Measurements from ENCODE around the gene PMF1.
A peak's percentile ranks its signal among the peaks of the same experiment; 100 is the strongest.
"Not testable (repeated sequence)": the region's sequence is repeated elsewhere in the genome, so short reads cannot be mapped to it uniquely, and the experiment has no call there.

Gene PMF1

GRCh38 chr1:156216361-156217086 lies 3.7 kb downstream of the PMF1 start:
- Mint-ChIP-seq H3K4me3 (peak overlapping the region; percentile 30), H3K27ac (peak overlapping the region; percentile 100), H3K4me1 (ENCODE audit: low read depth) (peaks cover 68% of the 10 kb centered on the region), H3K36me3 (peaks cover 26% of the 10 kb centered on the region)
- not testable (repeated sequence) for H3K27me3 Mint-ChIP-seq; H3K9me3 Mint-ChIP-seq (ENCODE audit: low read depth)

DNA sequence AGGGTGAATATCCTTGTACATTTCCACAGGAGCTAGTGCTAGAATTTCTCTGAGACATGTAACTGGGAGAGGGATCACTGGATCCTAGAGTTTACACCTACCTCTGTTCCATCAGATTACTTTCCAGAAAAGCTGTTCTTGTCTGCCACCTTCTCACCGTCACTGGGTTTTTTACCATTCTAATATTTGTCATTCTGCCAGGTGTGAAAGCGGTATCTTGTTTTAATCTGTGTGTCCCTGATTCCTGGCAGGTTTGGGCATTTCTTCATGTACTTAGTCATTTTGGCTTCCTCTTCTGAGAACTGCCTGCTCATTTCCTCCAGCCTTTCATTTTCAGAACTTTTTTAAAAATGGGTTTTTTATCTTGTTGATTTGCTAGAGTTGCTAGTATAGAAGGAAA lies 5.1 kb downstream of the PMF1 start:
- Mint-ChIP-seq H3K9me3 (ENCODE audit: low read depth) (no peaks in the 10 kb centered on the region), H3K36me3 (peaks cover 29% of the 10 kb centered on the region), H3K27ac (peak overlapping the region; percentile 100), H3K4me1 (ENCODE audit: low read depth) (peaks cover 71% of the 10 kb centered on the region), H3K4me3 (peak overlapping the region; percentile 87), H3K27me3 (no peaks in the 10 kb centered on the region)

- no peaks in the 10 kb centered on the region for H3K9me3 Mint-ChIP-seq (ENCODE audit: low read depth)
- H3K27me3 Mint-ChIP-seq, result no peaks in the 10 kb centered on the region
- peaks cover 27% of the 10 kb centered on the region for H3K36me3 Mint-ChIP-seq
- H3K27ac Mint-ChIP-seq, result peak overlapping the region; percentile 100
- peaks cover 68% of the 10 kb centered on the region for H3K4me1 Mint-ChIP-seq (ENCODE audit: low read depth)
- H3K4me3 Mint-ChIP-seq, result peak overlapping the region; percentile 44
Observed at GRCh38 chr1:156220226-156220625, 7.4 kb downstream of the PMF1 start.

- Mint-ChIP-seq H3K36me3 (peaks cover 35% of the 10 kb centered on the region), H3K4me1 (ENCODE audit: low read depth) (peaks cover 72% of the 10 kb centered on the region), H3K9me3 (ENCODE audit: low read depth) (no peaks in the 10 kb centered on the region), H3K27ac (peak overlapping the region; percentile 100), H3K4me3 (peak overlapping the region; percentile 80), H3K27me3 (no peaks in the 10 kb centered on the region)
Observed at GRCh38 chr1:156221986-156222692, 9.3 kb downstream of the PMF1 start.

- peaks cover 30% of the 10 kb centered on the region for H3K36me3 Mint-ChIP-seq
- peak overlapping the region; percentile 92 for H3K27ac Mint-ChIP-seq
- H3K4me1 Mint-ChIP-seq (ENCODE audit: low read depth), result peaks cover 49% of the 10 kb centered on the region
- peak overlapping the region; percentile 5 for H3K4me3 Mint-ChIP-seq
- no peaks in the 10 kb centered on the region for H3K9me3 Mint-ChIP-seq (ENCODE audit: low read depth)
- no peaks in the 10 kb centered on the region for H3K27me3 Mint-ChIP-seq
Observed at GRCh38 chr1:156225677-156226014, 12.8 kb downstream of the PMF1 start.

- Mint-ChIP-seq H3K36me3 (peaks cover 27% of the 10 kb centered on the region), H3K27me3 (no peaks in the 10 kb centered on the region), H3K4me3 (peak overlapping the region; percentile 35), H3K27ac (peak overlapping the region; percentile 96), H3K4me1 (ENCODE audit: low read depth) (peaks cover 46% of the 10 kb centered on the region), H3K9me3 (ENCODE audit: low read depth) (no peaks in the 10 kb centered on the region)
Observed at GRCh38 chr1:156226116-156226538, 13.3 kb downstream of the PMF1 start.

DNA sequence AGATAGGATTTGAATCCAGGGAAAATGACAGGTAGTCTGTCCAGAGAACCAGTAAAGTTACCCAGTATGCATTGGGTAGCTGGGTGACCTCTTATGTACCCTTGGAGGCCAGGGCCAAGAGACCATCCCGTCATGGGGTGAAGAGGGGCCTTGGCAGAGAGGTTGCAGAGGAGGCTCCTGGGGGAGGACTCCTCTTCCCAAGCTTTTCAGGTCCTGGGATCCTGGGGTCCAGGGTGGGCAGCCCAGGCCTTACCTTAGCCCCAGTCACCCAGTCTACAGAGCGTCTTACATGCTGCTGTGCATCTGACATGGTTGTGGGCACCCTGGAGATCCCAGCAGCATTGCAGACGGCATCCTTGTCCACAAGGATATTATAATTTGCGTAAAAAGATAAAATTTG lies 14.0 kb downstream of the PMF1 start:
- H3K36me3 Mint-ChIP-seq, result peaks cover 21% of the 10 kb centered on the region

GRCh38 chr1:156228501-156228900 lies 15.7 kb downstream of the PMF1 start:
- Mint-ChIP-seq H3K9me3 (ENCODE audit: low read depth) (no peaks in the 10 kb centered on the region), H3K36me3 (peaks cover 13% of the 10 kb centered on the region), H3K4me3 (no peak overlapping the region), H3K27ac (peak overlapping the region; percentile 54), H3K27me3 (no peaks in the 10 kb centered on the region), H3K4me1 (ENCODE audit: low read depth) (peaks cover 22% of the 10 kb centered on the region)

More for the DNA sequence above, 14.0 kb downstream of the PMF1 start:
- Mint-ChIP-seq H3K27ac (peak overlapping the region; percentile 96), H3K27me3 (no peaks in the 10 kb centered on the region), H3K4me1 (ENCODE audit: low read depth) (peaks cover 39% of the 10 kb centered on the region), H3K9me3 (ENCODE audit: low read depth) (no peaks in the 10 kb centered on the region), H3K4me3 (peak overlapping the region; percentile 35)

DNA sequence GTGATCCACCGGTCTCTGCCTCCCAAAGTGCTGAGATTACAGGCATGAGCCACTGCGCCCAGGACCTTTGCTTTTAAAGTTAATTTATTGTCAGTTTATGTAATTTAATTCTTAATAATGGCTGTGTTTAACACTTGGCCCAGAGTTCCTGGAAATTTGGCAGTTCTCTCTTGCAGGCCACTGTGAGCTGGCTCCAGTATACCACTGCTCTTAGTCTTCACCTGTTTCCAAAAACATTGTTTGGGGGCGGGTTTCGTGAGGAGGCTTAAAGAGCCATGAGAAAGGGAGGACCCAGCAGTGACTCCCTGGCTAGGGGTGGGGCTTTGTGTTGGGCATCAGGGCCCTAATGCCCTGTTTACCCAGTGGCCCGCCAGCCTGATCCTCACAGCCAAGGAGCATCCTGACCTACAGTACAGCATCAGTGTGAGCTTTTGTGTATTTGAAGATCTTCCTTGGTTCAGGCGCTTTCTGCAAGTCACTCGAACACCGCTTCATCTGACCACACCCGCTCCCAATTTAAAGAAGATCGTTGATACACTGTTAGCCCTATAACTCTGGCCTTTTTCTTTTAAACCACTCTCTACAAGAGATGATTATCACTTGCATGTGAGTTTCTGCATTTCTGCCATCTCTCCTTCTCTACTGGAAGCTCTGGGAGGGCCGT lies 17.1 kb downstream of the PMF1 start:
- Mint-ChIP-seq H3K27me3 (no peaks in the 10 kb centered on the region), H3K4me1 (ENCODE audit: low read depth) (peaks cover 15% of the 10 kb centered on the region), H3K9me3 (ENCODE audit: low read depth) (no peaks in the 10 kb centered on the region), H3K4me3 (no peak overlapping the region), H3K36me3 (peaks cover 13% of the 10 kb centered on the region), H3K27ac (peak overlapping the region; percentile 46)

DNA sequence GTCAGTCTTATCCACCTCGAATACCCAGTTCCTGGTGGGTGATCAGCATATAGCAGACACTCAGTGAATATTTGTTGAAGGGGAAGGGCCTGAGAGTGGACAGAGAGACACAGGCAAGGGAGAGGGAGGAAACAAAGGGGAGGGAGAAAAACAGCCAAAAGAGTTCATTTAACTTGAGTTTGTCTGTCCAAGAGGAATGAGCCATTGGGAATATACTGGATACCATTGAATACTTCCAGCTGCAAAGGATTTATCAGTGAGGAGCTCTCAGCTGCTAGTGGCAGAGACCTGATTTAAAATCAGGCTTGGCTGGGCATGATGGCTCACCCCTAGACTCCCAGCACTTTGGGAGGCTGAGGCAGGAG lies 17.6 kb downstream of the PMF1 start:
- Mint-ChIP-seq H3K9me3 (ENCODE audit: low read depth) (no peaks in the 10 kb centered on the region), H3K27ac (peak overlapping the region; percentile 46), H3K4me3 (no peak overlapping the region), H3K27me3 (no peaks in the 10 kb centered on the region), H3K4me1 (ENCODE audit: low read depth) (peaks cover 12% of the 10 kb centered on the region), H3K36me3 (peaks cover 11% of the 10 kb centered on the region)

DNA sequence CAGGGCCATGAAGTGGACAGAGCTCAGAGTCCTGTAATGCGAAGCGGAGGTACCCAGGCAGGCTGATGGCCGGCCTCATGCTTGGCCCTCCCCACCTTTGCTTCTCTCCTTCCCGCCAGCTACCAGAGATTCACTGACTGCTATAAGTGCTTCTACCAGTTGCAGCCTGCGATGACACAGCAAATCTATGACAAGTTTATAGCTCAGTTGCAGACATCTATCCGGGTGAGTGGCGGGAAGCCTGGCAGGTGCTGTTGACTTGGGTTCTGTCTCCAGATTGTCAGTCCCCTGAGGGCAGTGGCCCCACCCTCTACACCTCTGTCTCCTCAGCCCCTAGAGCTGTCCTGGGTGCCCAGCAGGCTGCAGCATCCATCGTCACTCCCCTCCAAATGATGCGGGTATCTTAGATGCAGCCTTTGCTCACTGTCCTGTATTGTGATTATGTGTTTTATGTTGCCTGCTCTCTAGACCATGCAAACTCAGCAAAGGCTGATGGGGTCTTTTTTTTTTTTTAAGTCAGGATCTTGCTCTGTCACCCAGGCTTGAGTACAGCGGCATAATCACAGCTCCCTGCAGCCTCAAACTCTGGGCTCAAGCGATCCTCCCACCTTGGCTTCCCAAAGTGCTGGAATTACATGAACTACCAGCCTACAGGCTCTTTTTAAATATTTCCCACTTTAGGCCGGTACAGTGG lies 19.5 kb downstream of the PMF1 start:
- Mint-ChIP-seq H3K27ac (no peak overlapping the region), H3K9me3 (ENCODE audit: low read depth) (no peaks in the 10 kb centered on the region), H3K4me1 (ENCODE audit: low read depth) (peaks cover 2% of the 10 kb centered on the region), H3K36me3 (peaks cover 11% of the 10 kb centered on the region), H3K4me3 (no peak overlapping the region), H3K27me3 (no peaks in the 10 kb centered on the region)

DNA sequence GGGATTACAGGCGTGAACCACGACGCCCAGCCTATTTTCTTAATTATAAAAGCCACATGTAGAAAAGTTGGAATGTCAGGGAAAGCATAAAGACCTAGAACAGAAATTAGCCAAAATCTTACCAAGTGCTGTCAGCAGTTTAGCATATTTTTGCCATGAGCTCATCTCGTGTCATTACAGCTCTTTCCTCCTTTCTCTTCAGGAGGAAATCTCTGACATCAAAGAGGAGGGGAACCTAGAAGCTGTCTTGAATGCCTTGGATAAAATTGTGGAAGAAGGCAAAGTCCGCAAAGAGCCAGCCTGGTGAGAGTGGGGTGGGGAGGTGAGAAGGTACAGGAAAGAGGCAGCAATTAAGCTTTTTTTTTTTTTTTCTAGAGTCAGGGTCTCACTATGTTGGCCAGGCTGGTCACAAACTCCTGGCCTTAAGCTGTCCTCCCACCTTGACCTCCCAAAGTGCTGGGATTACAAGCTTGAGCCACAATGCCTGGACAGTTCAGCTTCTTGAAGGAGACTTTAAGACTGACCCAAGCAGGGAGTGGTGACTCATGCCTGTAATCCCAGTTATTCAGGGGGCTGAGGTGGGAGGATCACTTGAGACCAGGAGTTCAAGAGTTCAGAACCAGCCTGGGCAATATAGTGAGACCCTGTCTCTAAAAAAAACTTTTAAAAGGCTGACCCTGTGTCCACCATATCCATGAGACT lies 20.8 kb downstream of the PMF1 start:
- Mint-ChIP-seq H3K36me3 (peaks cover 9% of the 10 kb centered on the region), H3K4me3 (no peak overlapping the region), H3K9me3 (ENCODE audit: low read depth) (no peaks in the 10 kb centered on the region), H3K4me1 (ENCODE audit: low read depth) (no peaks in the 10 kb centered on the region), H3K27me3 (no peaks in the 10 kb centered on the region), H3K27ac (no peak overlapping the region)

DNA sequence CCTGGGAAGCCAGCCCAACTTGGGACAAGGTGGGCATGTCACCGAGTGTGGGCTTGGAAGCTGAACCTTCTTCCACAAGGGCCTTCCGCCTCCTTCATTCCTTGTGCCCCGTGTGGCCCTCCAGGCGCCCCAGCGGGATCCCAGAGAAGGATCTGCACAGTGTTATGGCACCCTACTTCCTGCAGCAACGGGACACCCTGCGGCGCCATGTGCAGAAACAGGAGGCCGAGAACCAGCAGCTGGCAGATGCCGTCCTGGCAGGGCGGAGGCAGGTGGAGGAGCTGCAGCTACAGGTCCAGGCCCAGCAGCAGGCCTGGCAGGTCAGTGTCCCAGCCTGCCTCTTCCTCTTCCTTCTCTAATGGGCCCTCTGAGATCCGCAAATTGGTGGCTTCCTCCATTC lies 23.4 kb downstream of the PMF1 start:
- H3K4me3 Mint-ChIP-seq, result no peak overlapping the region
- H3K4me1 Mint-ChIP-seq (ENCODE audit: low read depth), result no peaks in the 10 kb centered on the region
- H3K27ac Mint-ChIP-seq, result no peak overlapping the region
- H3K9me3 Mint-ChIP-seq (ENCODE audit: low read depth), result no peaks in the 10 kb centered on the region
- H3K36me3 Mint-ChIP-seq, result peaks cover 9% of the 10 kb centered on the region
- H3K27me3 Mint-ChIP-seq, result no peaks in the 10 kb centered on the region

- H3K4me3 Mint-ChIP-seq, result no peak overlapping the region
- H3K36me3 Mint-ChIP-seq, result peaks cover 9% of the 10 kb centered on the region
- no peaks in the 10 kb centered on the region for H3K27me3 Mint-ChIP-seq
- no peaks in the 10 kb centered on the region for H3K9me3 Mint-ChIP-seq (ENCODE audit: low read depth)
- H3K4me1 Mint-ChIP-seq (ENCODE audit: low read depth), result no peaks in the 10 kb centered on the region
- no peak overlapping the region for H3K27ac Mint-ChIP-seq
Observed at GRCh38 chr1:156238248-156238647, 25.4 kb downstream of the PMF1 start.

Measured in activated naive CD8-positive, alpha-beta T cell (primary cell).